Measurements from ENCODE around the gene GRK5. TPM values are rescaled to one million over a fixed set of nuclear protein-coding genes. Genes with fewer than 3 reads are reported as not detected.

The GRK5 gene
- total RNA-seq, 4 donors from 2014 or later, result 11.6 to 38.2 (median 21.4) TPM

GRCh38 chr10:119299531-119299930 is 92.2 kb downstream of the GRK5 start:
- TF ChIP-seq CTCF (IDR thresholded peaks at IDR 0.05; ENCODE audit: low read depth), result no peak

GRCh38 chr10:119301397-119301796 is 94.0 kb downstream of the GRK5 start:
- no peak for TF ChIP-seq CTCF (IDR thresholded peaks at IDR 0.05; ENCODE audit: low read depth)

GRCh38 chr10:119302172-119302571 is 94.8 kb downstream of the GRK5 start:
- no peak for TF ChIP-seq CTCF (IDR thresholded peaks at IDR 0.05; ENCODE audit: low read depth)

- no peak for TF ChIP-seq CTCF (IDR thresholded peaks at IDR 0.05; ENCODE audit: low read depth)
Observed at GRCh38 chr10:119302591-119303253, 95.4 kb downstream of the GRK5 start.

GRCh38 chr10:119303886-119304285 is 96.5 kb downstream of the GRK5 start:
- TF ChIP-seq CTCF (IDR thresholded peaks at IDR 0.05; ENCODE audit: low read depth), result no peak

- no peak for TF ChIP-seq CTCF (IDR thresholded peaks at IDR 0.05; ENCODE audit: low read depth)
Observed at GRCh38 chr10:119304541-119304940, 97.2 kb downstream of the GRK5 start.

- no peak for TF ChIP-seq CTCF (IDR thresholded peaks at IDR 0.05; ENCODE audit: low read depth)
Observed at GRCh38 chr10:119305860-119306513, 98.6 kb downstream of the GRK5 start.
